Activated gamma-delta T cell treated with Interleukin-2 at 50 U/mL for 16 hours (primary cell): Measurements from ENCODE around the gene TMEM207.
"Not testable (repeated sequence)": the region's sequence is repeated elsewhere in the genome, so short reads cannot be mapped to it uniquely, and the experiment has no call there.

ENCODE experiments used
- DNase-seq: peaks from one replicate; pipeline ENCODE4 v3.0.0-alpha.2; 2020

Gene TMEM207

DNA sequence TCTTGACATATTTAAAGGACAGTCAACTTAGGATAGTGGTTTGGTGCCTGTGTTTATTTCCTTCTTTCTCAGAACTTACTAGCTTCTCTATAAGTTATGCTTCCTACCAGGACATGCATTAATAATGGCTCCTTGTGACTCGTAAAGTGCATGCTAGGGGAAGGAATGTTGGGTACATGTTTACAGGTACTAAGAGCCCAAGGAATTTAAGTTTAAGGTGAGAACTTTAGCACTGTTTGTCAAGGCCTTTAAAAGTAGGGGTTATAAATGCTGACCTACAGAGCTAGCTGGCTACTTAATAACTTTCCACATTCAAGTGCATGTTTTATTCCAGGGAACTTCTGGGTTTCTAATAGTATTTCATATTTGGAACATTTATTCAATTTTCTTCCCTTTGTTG, at the start of gene TMEM207:
TMEM207 (minus strand) TSS at position 101 of the 400 bp plus-strand sequence; CDS start at position 9, 92 bp downstream.
- DNase-seq: no peak

DNA sequence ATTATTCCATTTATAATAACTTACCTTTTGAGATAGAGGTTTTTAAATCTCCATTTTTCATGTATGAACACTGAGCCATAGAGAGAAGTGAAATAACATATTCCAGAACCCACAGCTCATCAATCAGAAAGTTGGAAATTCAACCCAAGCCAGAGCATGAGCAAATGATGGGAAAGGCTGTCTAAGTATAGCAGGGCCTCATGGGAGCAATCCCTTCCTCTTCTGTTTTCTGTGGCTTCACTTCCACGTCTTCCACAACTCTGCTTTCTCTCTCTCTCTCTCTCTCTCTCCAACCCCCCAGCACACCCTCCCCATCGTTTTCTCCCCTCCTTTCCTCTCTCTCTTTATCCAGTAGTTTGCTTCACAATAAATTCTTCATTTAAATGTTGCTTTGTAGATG, 49.4 kb upstream of the TMEM207 start:
- no peak for DNase-seq

DNA sequence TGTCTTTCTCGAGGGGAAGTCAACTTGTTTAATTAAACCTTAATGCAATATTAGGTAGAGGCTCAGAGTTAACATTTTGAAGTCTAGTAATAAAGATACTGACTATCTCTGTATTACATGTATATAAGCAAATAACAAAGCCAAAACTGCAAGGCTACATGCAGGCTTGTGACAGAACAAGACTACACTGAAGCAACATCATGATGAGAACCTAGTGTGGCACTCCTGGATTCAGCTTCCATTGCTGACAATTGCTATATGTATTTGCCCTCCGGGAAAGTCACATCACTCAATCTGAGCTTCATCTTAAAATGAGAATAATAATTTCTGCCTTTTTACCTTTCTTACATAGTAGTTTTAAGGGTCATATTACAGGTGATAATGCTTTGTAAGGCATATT, 48.6 kb upstream of the TMEM207 start:
- DNase-seq: no peak

DNA sequence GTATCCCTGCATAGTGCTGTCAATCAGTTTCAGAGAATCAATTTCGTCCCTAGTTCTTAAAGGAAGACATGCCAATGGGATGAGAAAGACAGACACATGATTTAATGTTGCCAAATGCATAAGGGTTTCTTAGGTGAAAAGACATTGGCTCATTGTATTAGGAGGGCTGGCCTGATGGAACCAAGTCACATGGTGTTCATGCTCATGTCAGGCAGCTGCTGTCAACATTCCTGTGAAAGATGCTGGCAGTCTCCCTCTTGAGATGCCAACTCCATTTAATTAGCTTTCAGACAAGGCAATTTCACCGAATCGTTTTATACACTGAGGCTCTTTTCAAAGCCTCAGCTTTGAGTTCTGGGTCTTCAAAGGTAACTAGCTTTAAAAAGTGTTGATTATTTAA, 48.1 kb upstream of the TMEM207 start:
- no peak for DNase-seq

DNA sequence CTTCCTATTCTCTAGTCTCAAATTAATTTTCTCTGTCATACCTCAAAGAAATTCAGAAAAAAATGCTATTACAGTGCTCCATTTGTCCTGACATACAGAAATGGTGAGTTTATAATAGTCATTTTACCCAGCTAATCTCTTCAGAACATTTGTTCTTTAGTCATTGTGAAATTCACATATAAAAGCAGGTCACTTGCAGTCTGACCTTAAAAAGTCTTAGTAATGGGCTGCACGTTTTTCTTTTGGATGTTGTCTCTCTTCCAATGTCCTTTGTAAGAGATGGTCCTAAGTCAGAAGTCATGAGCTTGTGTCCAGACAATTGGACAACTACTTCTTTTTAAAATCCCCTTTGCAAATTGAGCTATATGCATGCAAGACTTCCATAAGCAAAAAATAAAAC, 47.2 kb upstream of the TMEM207 start:
- DNase-seq: no peak

DNA sequence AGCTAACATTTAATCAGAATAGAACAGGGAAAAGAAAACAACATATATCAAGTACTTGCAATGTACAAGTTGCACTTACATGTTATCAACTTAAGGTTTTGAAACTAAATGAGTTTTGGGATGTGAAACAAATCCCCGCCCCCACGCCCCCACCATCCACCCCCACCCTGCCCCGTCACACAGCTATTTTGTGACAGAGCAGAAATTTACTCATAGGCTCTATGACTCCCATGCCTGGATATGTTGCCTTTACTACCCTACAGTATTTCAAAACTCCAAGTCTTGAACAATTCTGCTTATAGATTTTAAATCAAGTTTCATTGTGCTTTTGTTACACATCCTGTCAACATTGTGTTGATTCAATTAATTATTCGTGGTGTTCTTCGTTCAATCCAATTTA, 46.1 kb upstream of the TMEM207 start:
- no peak for DNase-seq

DNA sequence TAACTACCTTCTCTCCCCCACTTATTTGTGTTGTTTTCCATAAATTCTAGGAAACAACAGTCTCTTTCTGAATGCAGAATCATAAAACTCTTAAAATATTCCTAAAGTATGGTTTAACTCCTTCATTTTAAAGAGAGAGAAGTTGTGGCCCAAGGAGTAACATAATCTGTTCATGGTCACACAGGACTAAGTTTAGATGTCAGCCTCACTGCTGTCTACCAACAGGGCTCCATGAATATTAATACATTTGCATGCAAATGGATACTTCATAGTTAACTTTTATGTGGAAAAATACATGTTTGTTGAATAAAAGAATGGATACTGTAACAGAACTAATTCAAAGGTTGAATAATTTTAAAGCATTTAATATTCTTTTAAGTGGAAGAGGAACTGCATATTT, 45.7 kb upstream of the TMEM207 start:
- no peak for DNase-seq

DNA sequence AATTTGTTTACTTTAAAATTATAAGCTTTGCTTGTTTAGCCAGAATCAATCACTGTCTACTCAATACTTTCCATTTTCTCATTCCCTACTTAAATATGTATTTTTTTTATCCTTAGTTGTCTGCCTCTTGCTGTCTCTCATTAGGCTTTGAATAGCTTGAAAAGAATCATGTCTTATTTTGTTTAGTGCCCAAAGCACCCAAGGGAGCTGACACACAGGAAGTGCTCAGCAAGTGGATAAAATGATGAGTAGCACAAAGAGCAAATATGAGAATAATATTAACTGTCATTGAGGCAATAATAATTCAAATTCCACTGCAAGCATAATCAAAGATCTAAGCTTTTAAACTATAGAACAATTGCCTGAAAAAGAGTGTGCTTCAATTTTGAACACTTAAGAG, 45.2 kb upstream of the TMEM207 start:
- no peak for DNase-seq

DNA sequence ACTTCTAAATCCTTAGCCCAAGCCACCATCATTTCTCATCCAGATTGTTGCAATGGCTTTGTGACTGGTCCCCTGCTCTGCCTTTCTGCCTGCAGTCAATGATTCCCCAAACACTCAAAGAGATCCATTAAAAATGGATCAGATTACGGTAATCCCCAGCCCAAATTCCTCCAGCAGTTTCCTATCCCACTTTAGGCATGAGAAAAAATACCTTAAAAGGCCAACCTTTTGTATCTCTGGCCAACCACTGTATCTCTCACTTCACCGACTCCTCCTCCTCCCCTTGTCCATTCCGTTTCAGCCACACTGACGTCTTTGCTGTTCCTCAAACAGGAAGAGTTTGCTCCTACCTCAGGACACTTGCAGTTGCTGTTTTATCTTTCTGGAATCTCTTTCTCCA, 43.3 kb upstream of the TMEM207 start:
- DNase-seq: no peak

DNA sequence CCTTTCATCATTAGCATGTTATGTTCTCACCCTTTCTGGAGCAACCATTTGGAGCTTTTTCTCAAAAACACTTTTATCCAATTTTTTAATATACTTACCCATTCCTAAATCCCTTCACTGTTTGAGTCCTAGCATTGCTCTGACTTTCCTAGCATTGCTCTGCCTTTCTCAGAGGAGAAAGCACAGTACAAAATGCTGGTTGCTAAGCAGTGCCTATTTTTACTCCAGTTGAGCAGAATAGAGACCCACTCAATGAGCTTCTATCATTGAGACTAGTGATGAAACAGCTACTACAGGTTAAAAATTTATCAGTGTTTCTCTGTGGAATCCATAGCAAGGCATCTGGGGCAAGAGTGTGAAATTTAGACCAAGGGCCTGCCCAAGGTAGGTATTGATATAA, 42.4 kb upstream of the TMEM207 start:
- DNase-seq: no peak

DNA sequence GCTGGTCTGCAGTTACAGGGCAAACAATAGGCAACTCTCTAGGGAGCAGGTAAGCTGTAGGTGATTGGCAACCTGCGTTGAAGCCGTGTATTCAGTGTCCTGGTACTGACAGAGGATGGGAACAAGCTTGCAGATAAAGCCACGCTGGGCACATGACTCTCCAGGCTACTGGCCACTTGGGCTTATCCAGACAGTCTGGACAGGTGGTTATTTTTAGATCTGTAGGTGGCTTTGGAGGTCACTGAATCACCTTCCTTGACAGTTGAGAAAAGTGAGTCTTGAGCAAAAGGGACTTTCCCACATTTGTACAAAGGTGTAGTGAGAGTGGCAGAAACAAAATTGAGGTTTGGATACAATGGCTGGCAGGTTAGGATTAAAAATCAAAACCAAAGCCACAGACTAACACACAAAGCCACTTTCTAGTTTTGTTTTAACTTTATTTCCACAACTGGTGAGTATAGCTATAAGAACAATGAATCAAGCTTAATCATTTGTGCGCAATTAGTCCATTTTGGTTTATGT, 41.9 kb upstream of the TMEM207 start:
- no peak for DNase-seq

DNA sequence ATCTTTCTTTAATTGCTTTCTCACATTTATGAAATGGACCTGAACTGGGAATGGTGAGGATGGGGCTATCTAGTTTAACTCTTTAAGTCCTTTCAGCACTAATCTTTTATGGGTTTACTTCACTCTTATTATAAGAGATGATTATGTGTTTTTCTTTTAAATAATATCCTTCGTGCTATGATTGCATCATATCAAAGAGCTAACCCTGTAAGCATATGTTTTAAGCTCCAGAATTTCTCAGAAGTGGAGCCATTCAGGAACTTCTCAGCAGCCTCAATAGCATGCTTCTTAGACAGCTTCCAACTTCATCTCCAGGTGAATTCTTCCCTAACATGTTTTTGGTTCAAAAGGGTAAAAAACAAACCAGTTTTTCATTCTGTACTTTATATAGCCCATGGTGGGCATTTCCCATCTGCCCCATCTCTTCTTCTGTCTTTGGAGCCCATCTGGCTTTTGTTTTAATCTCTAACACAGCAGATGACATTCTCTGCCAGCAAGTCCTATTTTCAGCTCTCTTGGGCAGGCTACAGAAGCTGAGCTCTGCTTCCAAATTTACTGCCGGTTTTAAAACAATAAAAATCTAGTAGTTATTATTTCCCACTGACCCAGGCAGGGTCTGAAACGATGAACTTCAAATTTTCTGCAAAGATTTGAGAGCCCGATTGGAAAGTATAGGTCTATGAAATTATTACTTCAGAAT, 37.4 kb upstream of the TMEM207 start:
- no peak for DNase-seq

DNA sequence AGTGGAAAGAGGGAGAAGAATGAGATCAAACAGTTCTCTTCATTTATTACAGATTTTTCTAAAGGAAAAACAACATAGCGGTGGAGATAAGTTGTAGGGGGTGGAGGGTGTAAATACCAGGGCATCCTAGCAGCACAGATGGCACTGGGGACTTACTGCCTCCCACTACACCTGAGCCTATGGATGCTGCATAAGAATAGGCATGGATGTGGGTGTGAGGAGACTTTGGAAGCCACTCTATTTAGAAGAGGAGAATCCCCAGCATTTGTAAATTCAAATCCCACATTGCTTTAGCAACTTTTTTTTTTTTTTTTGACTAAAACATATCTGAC, 36.8 kb upstream of the TMEM207 start:
- no peak for DNase-seq

DNA sequence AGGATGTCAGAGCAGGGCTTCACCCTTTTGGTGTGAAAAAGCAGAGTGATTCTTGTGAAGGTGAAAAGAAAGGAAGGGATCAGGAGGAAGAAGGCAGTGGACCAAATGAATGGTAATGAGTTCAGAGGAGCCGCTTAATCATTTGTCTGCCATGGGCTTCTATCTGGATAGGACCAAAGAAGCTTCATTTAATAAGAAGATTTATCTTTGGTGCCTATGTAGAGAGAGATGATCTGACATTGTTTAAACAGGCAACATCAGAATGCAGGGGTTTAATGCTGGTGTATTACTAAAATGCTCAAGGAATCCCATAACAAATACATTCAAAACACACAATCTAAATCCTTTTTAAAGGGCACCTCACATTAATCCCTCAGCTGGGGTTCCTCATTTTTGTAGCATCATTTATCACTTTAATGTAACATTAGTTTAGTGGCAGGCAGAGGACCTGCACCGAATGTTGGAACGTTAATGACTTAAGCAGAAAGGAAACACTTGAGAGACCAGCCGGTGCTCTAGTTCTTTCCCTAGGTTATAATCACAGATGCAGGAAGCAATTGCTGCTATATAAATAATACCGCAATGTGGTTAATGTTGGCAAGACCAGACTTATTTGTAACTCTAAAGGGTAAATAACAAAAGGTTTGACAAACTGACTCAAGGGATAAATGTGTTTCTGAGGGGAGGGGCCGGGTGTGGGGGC, 36.3 kb upstream of the TMEM207 start:
- no peak for DNase-seq

DNA sequence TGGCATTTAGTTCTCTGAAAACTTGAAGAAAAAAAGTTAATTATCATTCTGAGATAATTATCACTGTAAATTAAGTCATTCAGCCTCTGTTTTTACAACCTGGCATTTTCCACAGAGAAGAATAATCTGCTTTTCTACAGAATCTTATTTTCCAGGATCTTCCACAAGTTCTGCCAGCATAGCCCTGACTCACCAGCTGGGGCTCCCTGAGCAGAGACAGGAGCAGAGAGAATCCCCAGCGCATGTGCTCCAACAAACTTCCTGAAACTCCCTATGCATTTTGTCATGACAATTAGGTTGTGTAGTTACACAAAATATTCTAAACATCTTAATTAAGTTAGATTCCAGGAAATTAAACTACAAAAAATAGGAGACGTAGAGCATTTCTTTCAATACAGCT, 32.1 kb upstream of the TMEM207 start:
- DNase-seq: no peak

DNA sequence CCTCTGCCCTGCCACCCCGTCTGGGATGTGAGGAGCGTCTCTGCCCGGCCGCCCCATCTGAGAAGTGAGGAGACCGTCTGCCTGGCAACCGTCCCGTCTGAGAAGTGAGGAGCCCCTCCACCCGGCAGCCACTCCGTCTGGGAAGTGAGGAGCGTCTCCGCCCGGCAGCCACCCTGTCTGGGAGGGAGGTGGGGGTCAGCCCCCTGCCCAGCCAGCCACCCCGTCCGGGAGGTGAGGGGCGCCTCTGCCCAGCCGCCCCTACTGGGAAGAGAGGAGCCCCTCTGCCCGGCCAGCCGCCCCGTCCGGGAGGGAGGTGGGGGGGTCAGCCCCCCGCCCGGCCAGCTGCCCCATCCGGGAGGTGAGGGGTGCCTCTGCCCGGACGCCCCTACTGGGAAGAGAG, 23.6 kb upstream of the TMEM207 start:
- DNase-seq: not testable (repeated sequence)

DNA sequence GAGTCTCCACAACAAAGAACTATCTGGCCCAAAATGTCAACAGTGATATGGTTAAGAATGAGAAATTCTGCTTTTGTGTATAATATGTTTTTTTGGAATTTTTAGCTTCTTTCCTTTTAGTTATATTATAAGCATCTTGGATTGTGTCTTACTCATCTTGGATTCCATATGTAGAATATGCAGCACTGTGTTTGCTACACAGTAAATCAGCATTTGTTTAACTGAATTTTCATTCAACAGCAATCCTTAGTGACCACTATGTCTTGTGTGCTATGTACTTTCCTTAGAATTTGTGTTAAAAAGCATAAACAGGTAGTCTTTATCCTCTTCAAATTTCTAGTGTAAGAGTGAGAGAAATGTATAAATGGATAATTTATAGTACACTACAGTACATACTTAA, 18.2 kb upstream of the TMEM207 start:
- DNase-seq: no peak

DNA sequence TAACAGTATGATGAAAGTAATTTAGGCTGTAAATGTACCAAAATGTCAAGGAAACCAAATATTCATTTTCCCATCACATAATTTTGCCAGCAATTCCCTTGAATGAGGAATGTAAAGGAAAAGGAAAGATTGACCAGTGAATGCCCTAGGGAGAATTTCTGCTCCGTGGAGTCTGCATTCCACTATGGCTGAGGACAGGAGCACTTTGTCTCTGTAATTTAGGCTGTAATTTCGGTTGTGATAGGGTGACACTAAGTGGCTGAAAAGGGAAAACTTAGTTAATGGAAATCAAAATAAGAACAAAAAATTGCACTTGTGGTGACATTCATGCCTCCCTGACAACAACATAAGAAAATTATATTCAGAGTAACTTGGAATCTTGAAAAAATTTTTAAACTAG, 8.3 kb upstream of the TMEM207 start:
- DNase-seq: no peak

DNA sequence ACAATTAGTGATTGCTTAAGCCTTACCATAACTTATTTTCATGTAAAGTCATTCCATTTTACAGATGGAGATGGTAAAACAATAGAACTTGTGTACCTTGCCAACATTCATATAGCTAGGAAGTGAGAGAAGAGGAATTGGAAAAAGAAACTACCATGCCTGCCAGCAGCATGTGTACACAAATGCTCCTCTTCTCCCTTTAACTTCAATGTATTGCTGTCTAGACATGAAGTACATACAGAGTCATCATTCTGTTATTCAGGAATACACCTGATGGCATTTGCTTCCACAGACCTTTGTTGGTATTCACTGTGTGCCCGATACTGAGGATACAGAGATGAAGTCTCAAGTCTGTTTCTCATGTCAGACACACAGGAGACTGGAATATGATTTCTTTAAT, 7.1 kb upstream of the TMEM207 start:
- no peak for DNase-seq

DNA sequence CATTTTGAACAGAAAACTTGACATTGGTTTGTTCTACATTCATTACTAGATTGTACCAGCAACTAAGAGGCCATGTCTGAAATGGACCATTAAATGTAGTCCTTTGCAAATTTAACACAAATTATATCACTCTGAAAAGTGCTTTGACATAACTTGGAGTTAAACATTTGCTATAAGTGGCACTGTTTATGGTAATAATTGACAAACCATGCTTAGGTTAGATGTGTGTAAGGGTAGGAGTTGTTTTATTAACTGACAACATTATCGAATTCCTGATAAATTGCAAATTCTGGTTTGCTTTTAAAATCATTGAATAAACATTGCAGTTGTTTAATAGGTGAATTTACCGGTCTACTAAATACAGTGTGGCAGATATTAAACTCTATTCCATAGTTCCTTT, 6.1 kb upstream of the TMEM207 start:
- DNase-seq: no peak

DNA sequence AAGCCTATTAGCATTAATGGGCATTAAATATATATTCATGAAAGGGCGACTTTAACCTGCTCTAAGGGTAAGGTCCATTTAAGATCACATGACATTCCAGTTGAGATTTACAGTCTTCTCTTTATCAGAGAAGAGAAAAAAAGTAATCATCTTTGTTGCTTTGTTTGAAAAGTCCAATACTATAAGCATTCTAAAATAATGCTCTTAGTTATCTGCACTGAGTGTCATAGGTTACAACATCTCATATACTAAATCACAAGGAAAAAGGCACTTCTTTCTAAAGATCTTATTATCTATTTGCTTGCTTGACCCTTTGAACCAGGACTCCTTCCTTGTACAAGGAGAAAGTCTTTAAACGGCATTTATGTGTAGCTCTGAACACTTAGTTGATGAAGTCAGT, 1.4 kb downstream of the TMEM207 start:
- no peak for DNase-seq

DNA sequence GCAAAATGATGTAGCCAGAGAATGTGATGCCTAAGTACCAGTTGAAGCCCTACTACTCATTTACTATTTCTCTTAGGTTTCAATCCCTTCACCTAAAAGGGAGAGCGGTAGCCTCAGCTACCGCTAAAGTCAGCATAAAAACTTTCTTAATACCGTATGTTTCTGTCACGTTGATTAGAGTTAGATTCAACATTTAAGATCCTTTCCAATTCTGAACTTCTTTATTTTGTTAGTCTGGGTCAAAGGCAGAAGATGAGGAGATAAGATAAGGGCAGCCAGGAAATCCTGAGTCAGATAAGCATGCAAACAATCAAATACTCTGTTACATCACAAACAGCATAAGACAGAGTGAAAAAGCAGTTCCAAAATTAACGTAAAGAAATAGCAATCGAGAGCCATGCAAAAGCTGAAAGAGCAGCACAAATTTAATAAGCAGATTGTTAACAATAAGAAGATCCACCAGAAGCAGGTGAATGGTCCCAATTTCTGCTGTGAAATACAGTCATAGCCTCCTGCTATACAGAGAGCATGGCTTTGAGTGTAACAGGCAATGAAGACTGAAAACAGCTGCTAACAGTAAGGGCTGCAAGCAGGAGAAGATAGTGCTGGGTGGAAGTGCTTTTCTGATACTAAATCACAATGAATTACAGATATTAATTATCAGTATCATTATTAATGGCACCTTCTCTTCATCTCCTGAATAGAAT, 3.0 kb downstream of the TMEM207 start:
- DNase-seq: no peak

DNA sequence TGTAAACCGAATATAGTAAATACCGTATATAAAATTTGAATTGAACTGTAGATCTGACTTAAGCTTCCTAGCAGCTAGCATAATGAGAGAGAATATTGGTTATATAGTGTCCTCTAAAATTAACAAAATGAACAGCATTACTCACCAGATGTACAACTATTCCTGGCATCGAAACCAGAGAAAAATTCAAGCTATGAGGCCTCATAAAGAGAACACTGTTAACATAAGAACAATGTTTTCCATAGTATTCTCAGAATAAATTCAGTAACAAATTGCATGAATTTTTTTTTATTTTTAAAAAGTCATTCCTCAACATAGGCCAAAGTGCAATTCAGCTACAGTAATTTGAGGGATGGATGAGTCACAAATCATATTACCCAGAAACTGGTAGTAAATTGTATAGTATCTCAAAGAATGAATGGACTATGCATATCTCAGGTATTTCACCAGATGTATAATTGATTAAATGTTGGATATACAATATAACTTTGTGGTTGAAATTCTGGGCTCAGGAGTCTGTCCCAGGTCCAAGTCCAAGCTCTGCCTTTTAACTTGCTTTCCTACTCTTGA, 5.0 kb downstream of the TMEM207 start:
- no peak for DNase-seq

DNA sequence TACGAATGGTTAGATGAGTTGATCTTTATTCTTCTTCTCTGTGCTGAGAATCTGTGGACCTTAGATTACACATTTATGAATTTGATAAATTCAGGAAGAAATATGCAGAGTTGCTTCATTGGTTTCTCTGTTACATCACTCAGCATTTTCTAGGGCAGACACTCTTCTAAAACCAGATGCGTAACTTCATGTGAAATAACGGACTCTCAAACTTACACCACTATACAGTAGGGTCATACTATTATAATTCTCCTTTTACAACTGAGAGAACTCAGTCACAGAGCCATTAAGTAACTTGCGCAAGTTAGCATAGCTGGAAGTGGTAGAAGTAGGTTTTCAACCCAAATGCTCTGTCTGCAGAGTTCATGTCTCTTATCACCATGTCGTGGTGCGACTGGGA, 5.7 kb downstream of the TMEM207 start:
- DNase-seq: no peak
